HG02885 (cell line): ENCODE results near the gene FOXA1.

ENCODE experiments used
- ATAC-seq: cut with Tn5 transposase; IDR thresholded peaks from one replicate; pipeline ENCODE4 v1.9.1; 2021; ENCODE audit warnings: mild to moderate bottlenecking; ENCODE audit not compliant: unreplicated experiment, poor library complexity

FOXA1 gene

GRCh38 chr14:37591311-37591940, 3.6 kb downstream of the FOXA1 start:
- no peak for ATAC-seq

GRCh38 chr14:37590428-37591139, 4.5 kb downstream of the FOXA1 start:
- ATAC-seq: no peak

- ATAC-seq: no peak
Measured at GRCh38 chr14:37589715-37590427, 5.2 kb downstream of the FOXA1 start.

GRCh38 chr14:37588956-37589714, 5.9 kb downstream of the FOXA1 start:
- no peak for ATAC-seq

- ATAC-seq: no peak
Measured at GRCh38 chr14:37588667-37588955, 6.4 kb downstream of the FOXA1 start.

- ATAC-seq: no peak
Measured at GRCh38 chr14:37587881-37588666, 7.0 kb downstream of the FOXA1 start.

GRCh38 chr14:37587131-37587803, 7.8 kb downstream of the FOXA1 start:
- ATAC-seq: no peak

GRCh38 chr14:37586797-37587130, 8.3 kb downstream of the FOXA1 start:
- no peak for ATAC-seq

GRCh38 chr14:37585971-37586796, 8.9 kb downstream of the FOXA1 start:
- ATAC-seq: no peak

GRCh38 chr14:37585101-37585511, 9.9 kb downstream of the FOXA1 start:
- no peak for ATAC-seq

GRCh38 chr14:37584211-37585100, 10.6 kb downstream of the FOXA1 start:
- no peak for ATAC-seq

- no peak for ATAC-seq
Measured at GRCh38 chr14:37583358-37584210, 11.5 kb downstream of the FOXA1 start.

GRCh38 chr14:37580146-37580545, 14.9 kb downstream of the FOXA1 start:
- no peak for ATAC-seq

- ATAC-seq: no peak
Measured at GRCh38 chr14:37579274-37579673, 15.8 kb downstream of the FOXA1 start.

- no peak for ATAC-seq
Measured at GRCh38 chr14:37573356-37573755, 21.7 kb downstream of the FOXA1 start.

GRCh38 chr14:37571391-37571790, 23.7 kb downstream of the FOXA1 start:
- ATAC-seq: no peak

- no peak for ATAC-seq
Measured at GRCh38 chr14:37569729-37570128, 25.3 kb downstream of the FOXA1 start.
